HL-60 (cell line): ENCODE results near the gene CBFA2T2.

ENCODE experiments used
- CTCF ChIP-seq: IDR thresholded peaks from one replicate; pipeline ENCODE4 v1.5.1; 2011; ENCODE audit warnings: low read length, control low read depth, inconsistent platforms; ENCODE audit not compliant: insufficient read depth
- GABPA ChIP-seq: IDR thresholded peaks from 2 replicates; pipeline ENCODE4 v1.6.1; 2012; ENCODE audit warnings: low read depth
- POLR2AphosphoS5 ChIP-seq: IDR thresholded peaks from 2 replicates; pipeline ENCODE4 v1.6.1; 2012; ENCODE audit warnings: low read depth
- REST ChIP-seq: IDR thresholded peaks from 2 replicates; pipeline ENCODE4 v1.6.1; 2012; ENCODE audit warnings: low read depth; ENCODE audit not compliant: insufficient replicate concordance
- SPI1 ChIP-seq: IDR thresholded peaks from 2 replicates; pipeline ENCODE4 v1.6.1; 2012; ENCODE audit warnings: low read depth, mild to moderate bottlenecking, borderline replicate concordance

GRCh38 chr20:33653218-33653899 lies 163.5 kb downstream of the CBFA2T2 start:
- TF ChIP-seq REST = no peak
- no peak for TF ChIP-seq GABPA
- TF ChIP-seq CTCF = peak; percentile 50
- no peak for TF ChIP-seq POLR2AphosphoS5
- no peak for TF ChIP-seq SPI1
